Measurements from ENCODE around the gene PTK6.

- TF ChIP-seq EP300 (IDR thresholded peaks at IDR 0.05; ENCODE audit: low read depth): no peak
- no peak for TF ChIP-seq CTCF (IDR thresholded peaks at IDR 0.05)
- TF ChIP-seq POLR2AphosphoS5 (IDR thresholded peaks at IDR 0.05): no peak
- no peak for TF ChIP-seq POLR2A (IDR thresholded peaks at IDR 0.05)
Measured at GRCh38 chr20:63539441-63540370, 2.5 kb upstream of the PTK6 start.

All from transverse colon (tissue), 4 donors.